Ectodermal cell (in vitro differentiated cells): ENCODE data around the gene TUBGCP3.

Experiments
- H3K27ac ChIP-seq: 2 replicates; pipeline ENCODE4 v1.7.0; 2013; ENCODE audit warnings: mild to moderate bottlenecking, low read depth, low read length; ENCODE audit not compliant: insufficient read depth, poor library complexity, severe bottlenecking
- H3K27me3 ChIP-seq: 2 replicates; pipeline ENCODE4 v1.7.0; 2013; ENCODE audit warnings: mild to moderate bottlenecking, low read length; ENCODE audit not compliant: insufficient read depth, control insufficient read depth, poor library complexity, severe bottlenecking
- H3K36me3 ChIP-seq: one replicate; pipeline ENCODE4 v1.7.0; 2013; ENCODE audit warnings: low read length; ENCODE audit not compliant: control insufficient read depth, insufficient read depth
- H3K4me1 ChIP-seq: one replicate; pipeline ENCODE4 v1.7.0; 2013; ENCODE audit warnings: low read length; ENCODE audit not compliant: control insufficient read depth, insufficient read depth
- H3K4me3 ChIP-seq: 2 replicates; pipeline ENCODE4 v1.7.0; 2013; ENCODE audit warnings: low read depth, low read length, control low read depth; ENCODE audit not compliant: insufficient read depth
- H3K9me3 ChIP-seq: 2 replicates; pipeline ENCODE4 v1.7.0; 2013; ENCODE audit warnings: mild to moderate bottlenecking, low read length, moderate library complexity; ENCODE audit not compliant: control insufficient read depth
- WGBS, 2 experiments: methylation state at CpG; one replicate each; pipeline ENCODE4 v1.1.7; 2013; ENCODE audit warnings: missing lambda C conversion rate in 2 of 2; 5-methylcytosine and 5-hydroxymethylcytosine counted together

Gene TUBGCP3

GRCh38 chr13:112443191-112443994, 144.6 kb downstream of the TUBGCP3 start:
- peaks cover 7% of the 10 kb centered on the region for H3K4me1 ChIP-seq
- H3K27me3 ChIP-seq = no peaks in the 10 kb centered on the region
- no peak overlapping the region for H3K4me3 ChIP-seq
- no peak overlapping the region for H3K27ac ChIP-seq
- no peaks in the 10 kb centered on the region for H3K36me3 ChIP-seq
- WGBS, 2 experiments = 42 to 45% methylated on average over 31 of the region's 31 CpGs
- no peaks in the 10 kb centered on the region for H3K9me3 ChIP-seq

DNA sequence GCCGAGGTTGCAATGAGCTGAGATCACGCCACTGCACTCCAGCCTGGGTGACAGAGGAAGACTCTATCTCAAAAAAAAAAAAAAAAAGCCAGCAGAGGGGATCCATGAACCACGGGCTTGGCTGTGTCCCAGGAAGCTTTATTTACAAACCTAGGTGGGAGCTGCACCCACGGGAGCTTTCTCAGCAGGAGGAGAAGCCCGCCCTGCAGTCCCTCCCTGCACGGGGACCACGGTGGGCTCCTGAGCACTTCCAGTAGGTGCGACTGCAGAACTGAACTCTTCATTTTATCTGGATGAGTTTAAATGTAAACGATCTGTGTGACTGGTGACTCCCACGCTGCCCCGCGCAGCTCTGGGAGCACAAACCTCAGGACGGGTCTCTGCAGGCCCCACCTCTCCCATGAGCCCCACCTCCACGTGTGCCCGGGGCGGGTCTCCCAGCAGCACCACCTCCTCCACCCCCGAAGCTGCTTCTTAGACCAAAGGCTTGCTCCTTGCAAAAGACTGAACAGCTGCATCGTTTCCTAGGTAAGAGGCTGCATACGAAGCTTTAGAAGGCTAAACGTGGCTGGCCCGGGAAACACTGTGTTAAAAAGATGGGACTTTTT, 145.4 kb downstream of the TUBGCP3 start:
- peaks cover 4% of the 10 kb centered on the region for H3K9me3 ChIP-seq
- no peak overlapping the region for H3K4me3 ChIP-seq
- H3K4me1 ChIP-seq = peaks cover 7% of the 10 kb centered on the region
- H3K27ac ChIP-seq = no peak overlapping the region
- no peaks in the 10 kb centered on the region for H3K27me3 ChIP-seq
- WGBS, 2 experiments = 72 to 78% methylated on average over 21 of the region's 21 CpGs
- no peaks in the 10 kb centered on the region for H3K36me3 ChIP-seq

DNA sequence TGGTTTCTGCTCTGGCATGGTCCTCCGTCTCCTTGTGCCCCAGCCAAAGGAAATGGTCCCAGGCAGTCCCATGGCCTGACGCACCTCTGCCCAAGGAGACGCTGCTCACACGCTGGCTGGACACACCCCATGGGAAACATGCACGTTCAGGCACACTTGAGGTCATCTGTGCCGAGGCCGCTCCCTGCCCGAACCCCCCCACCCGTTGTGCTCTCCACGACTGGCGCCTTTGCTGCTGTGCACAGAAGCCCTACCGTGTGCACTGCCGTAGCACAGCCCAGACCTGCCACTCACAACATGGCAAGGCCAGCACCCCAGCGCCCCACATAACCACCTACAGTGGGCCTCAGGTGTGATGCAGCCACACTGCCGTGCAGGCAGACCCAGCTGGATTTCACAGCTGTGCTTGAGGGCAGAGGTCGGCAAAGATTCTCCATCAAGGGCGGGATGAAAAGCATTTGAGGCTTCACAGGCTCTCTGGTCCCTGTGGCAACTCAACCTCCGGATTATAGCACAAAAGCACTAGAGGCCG, 146.1 kb downstream of the TUBGCP3 start:
- H3K27me3 ChIP-seq = no peaks in the 10 kb centered on the region
- peaks cover 4% of the 10 kb centered on the region for H3K9me3 ChIP-seq
- peaks cover 7% of the 10 kb centered on the region for H3K4me1 ChIP-seq
- no peak overlapping the region for H3K4me3 ChIP-seq
- no peak overlapping the region for H3K27ac ChIP-seq
- 91 to 93% methylated on average over 19 of the region's 19 CpGs for WGBS, 2 experiments
- no peaks in the 10 kb centered on the region for H3K36me3 ChIP-seq

DNA sequence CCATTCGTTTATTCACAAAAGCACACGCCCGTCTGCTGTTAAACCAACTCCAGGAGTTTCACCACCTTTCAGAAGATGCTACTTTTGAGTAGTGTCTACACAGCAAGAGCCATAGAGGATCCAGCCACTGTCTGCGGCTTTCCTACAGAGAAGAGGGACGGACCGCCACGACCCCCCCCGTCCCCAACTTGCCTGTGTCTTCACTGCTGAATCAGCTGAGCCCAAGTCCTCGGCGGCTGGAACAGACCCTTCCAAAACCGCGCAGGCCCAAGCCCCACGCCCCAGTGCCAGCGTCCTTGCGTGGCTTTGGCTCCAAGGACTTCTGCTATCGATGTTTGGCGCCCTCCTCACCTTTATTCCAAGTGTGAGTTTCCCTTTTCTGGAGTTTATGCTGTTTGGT, 146.7 kb downstream of the TUBGCP3 start:
- WGBS, 2 experiments = 93 to 95% methylated on average over 17 of the region's 17 CpGs
- Histone ChIP-seq H3K36me3 (no peaks in the 10 kb centered on the region), H3K27ac (no peak overlapping the region), H3K4me1 (peaks cover 7% of the 10 kb centered on the region), H3K9me3 (peaks cover 4% of the 10 kb centered on the region), H3K4me3 (no peak overlapping the region), H3K27me3 (no peaks in the 10 kb centered on the region)

GRCh38 chr13:112438515-112438914, 149.4 kb downstream of the TUBGCP3 start:
- H3K27ac ChIP-seq = no peak overlapping the region
- peaks cover 4% of the 10 kb centered on the region for H3K9me3 ChIP-seq
- WGBS, 2 experiments = 97 to 100% methylated on average over 1 of the region's 2 CpGs
- H3K27me3 ChIP-seq = no peaks in the 10 kb centered on the region
- H3K4me3 ChIP-seq = no peak overlapping the region
- no peaks in the 10 kb centered on the region for H3K36me3 ChIP-seq
- H3K4me1 ChIP-seq = peaks cover 3% of the 10 kb centered on the region

DNA sequence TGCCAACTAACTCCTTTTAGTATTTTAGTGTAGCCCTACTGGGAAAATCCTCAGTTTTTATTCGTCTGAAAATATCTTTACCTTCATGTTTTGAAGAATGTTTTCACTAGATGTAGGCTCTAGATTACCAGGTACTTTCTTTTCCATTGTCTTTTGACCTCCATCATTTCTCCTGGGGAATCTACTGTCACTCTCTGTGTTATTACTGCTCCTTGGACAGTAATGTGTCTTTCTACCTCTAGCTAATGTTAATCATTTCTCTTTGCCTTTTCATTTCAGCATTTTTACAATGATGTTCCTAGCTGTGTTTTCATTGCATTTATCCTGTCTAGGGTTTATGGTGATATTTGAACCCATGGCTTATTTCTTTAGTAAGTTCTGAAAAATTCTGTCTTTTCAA, 149.9 kb downstream of the TUBGCP3 start:
- Histone ChIP-seq H3K27me3 (no peaks in the 10 kb centered on the region), H3K36me3 (no peaks in the 10 kb centered on the region), H3K27ac (no peak overlapping the region), H3K4me3 (no peak overlapping the region), H3K4me1 (peaks cover 1% of the 10 kb centered on the region), H3K9me3 (peaks cover 4% of the 10 kb centered on the region)
- WGBS, 2 experiments = 88 to 96% methylated on average over 1 of the region's 1 CpG

DNA sequence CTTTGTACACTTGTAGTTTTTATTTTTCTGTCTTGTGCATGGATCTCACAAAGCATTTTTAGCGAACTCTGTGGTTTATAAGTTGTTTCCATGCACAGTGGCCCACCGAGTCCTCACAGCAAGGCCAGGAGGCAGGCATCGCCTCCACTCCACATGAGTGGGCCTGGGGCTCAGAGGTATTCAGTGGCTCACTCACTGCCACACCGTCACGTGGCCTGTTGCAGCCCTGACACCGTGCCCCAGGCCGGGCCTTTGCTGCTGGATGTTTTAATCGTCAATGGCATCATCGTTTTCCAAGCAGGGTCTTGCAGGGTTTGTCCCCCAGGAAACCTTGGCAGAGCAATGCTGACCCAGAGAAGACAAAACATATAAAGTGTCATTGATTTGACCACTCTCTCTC, 152.0 kb downstream of the TUBGCP3 start:
- Histone ChIP-seq H3K27me3 (no peaks in the 10 kb centered on the region), H3K27ac (no peak overlapping the region), H3K4me3 (no peak overlapping the region), H3K9me3 (peaks cover 4% of the 10 kb centered on the region), H3K36me3 (no peaks in the 10 kb centered on the region), H3K4me1 (no peaks in the 10 kb centered on the region)
- 94% methylated on average over 9 of the region's 9 CpGs for WGBS, 2 experiments
